A549 (cell line): ENCODE measurements around the gene BNC2. TPM values are rescaled to one million over a fixed set of nuclear protein-coding genes. Genes with fewer than 3 reads are reported as not detected.

ENCODE experiments used
- ATAC-seq, 2 experiments: fragments of 200-7000 bp in 1 of 2; fragments of >200 bp in 1 of 2; cut with Nextera tagmentation in 1 of 2; cut with Tn5 transposase in 1 of 2; 3 replicates each; pipeline versions ENCODE4 v1.8.0 to v1.9.1; 2018 to 2020; ENCODE audit warnings: mild to moderate bottlenecking in 1 of 2, moderate library complexity in 1 of 2
- CTCF ChIA-PET: fragments of 300-600 bp; sonication (Branson Sonifier 250); formaldehyde crosslinking; extraction: SDS; loops from one replicate; lab custom pipeline; 2021; ENCODE audit warnings: antibody characterized with exemption, inconsistent platforms; lab: Yijun Ruan, JAX
- POLR2A ChIA-PET: fragments of 350-600 bp; formaldehyde crosslinking; extraction: SDS; loops from one replicate; lab custom pipeline; 2021; ENCODE audit warnings: antibody characterized with exemption, inconsistent platforms; lab: Yijun Ruan, JAX
- DNase-seq, 2 experiments: peaks; one replicate each; pipeline versions ENCODE4 v3.0.0 to v3.0.0-alpha.2; 2011 to 2016; ENCODE audit warnings: low read depth in 1 of 2, low spot score in 1 of 2
- FAIRE-seq: peaks from 2 replicates; lab custom pipeline; 2011; peaks lifted over from hg19 to GRCh38; lab: Jason Lieb, UNC
- H3K27ac ChIP-seq, 2 experiments: fragments of >200 bp; sonication (Bioruptor Twin); formaldehyde crosslinking; 3 replicates each; pipeline ENCODE4 v1.5.1; 2016 to 2017
- H3K4me1 ChIP-seq: fragments of >200 bp; sonication (Bioruptor Twin); formaldehyde crosslinking; 3 replicates; pipeline ENCODE4 v1.6.1; 2016
- H3K4me2 ChIP-seq: fragments of >200 bp; sonication (Bioruptor Twin); formaldehyde crosslinking; 3 replicates; pipeline ENCODE4 v1.6.1; 2016
- H3K4me3 ChIP-seq: fragments of >200 bp; sonication (Bioruptor Twin); formaldehyde crosslinking; 3 replicates; pipeline ENCODE4 v1.5.1; 2016
- H3K9me3 ChIP-seq: fragments of >200 bp; sonication (Bioruptor Twin); formaldehyde crosslinking; 3 replicates; pipeline ENCODE4 v1.6.1; 2016
- BHLHE40 ChIP-seq: IDR thresholded peaks from 2 replicates; pipeline ENCODE4 v1.6.1; 2012; ENCODE audit warnings: low read depth, low read length, inconsistent platforms
- CEBPB ChIP-seq, 2 experiments: fragments of >200 bp in 1 of 2; sonication (Bioruptor Twin) in 1 of 2; formaldehyde crosslinking in 1 of 2; IDR thresholded peaks; 2 replicates each; pipeline ENCODE4 v1.6.1; 2012 to 2016
- EP300 ChIP-seq, 2 experiments: fragments of >200 bp; sonication (Bioruptor Twin); formaldehyde crosslinking; IDR thresholded peaks; 2 replicates in 1 of 2; 3 replicates in 1 of 2; pipeline ENCODE4 v1.6.1; 2016 to 2017
- ESRRA ChIP-seq: fragments of 150-350 bp; IDR thresholded peaks from 2 replicates; pipeline ENCODE4 v1.6.1; 2014; ENCODE audit warnings: mild to moderate bottlenecking, low read length, borderline replicate concordance
- FOSL2 ChIP-seq, 2 experiments: fragments of 450-650 bp in 1 of 2; fragments of >200 bp in 1 of 2; sonication (Bioruptor Twin) in 1 of 2; formaldehyde crosslinking; IDR thresholded peaks; 2 replicates each; pipeline versions ENCODE4 v1.5.0 to v1.6.1; 2016 to 2020; ENCODE audit warnings: mild to moderate bottlenecking in 1 of 2, moderate library complexity in 1 of 2
- FOXS1 ChIP-seq: fragments of 250-450 bp; sonication (Bioruptor Pico); IDR thresholded peaks from 2 replicates; pipeline ENCODE4 v1.5.0; 2020; ENCODE audit warnings: mild to moderate bottlenecking, moderate library complexity
- GATA3 ChIP-seq: IDR thresholded peaks from 2 replicates; pipeline ENCODE4 v1.6.1; 2012; ENCODE audit warnings: borderline replicate concordance
- HEYL ChIP-seq: fragments of 250-450 bp; sonication (Bioruptor Pico); IDR thresholded peaks from 2 replicates; pipeline ENCODE4 v1.8.0; 2021; ENCODE audit warnings: mild to moderate bottlenecking, moderate library complexity
- JUN ChIP-seq, 2 experiments: fragments of >200 bp; sonication (Bioruptor Twin); formaldehyde crosslinking; IDR thresholded peaks; 2 replicates in 1 of 2; 3 replicates in 1 of 2; pipeline ENCODE4 v1.6.1; 2016 to 2017
- JUNB ChIP-seq: fragments of >200 bp; sonication (Bioruptor Twin); formaldehyde crosslinking; IDR thresholded peaks from 2 replicates; pipeline ENCODE4 v1.6.1; 2016
- MAZ ChIP-seq: fragments of 150-350 bp; IDR thresholded peaks from 2 replicates; pipeline ENCODE4 v1.6.1; 2014; ENCODE audit warnings: antibody characterized with exemption, low read depth, low read length, borderline replicate concordance
- NFE2L2 ChIP-seq: fragments of 150-350 bp; conservative IDR thresholded peaks from 2 replicates; pipeline ENCODE4 v1.6.1; 2014; ENCODE audit warnings: low read length
- POLR2A ChIP-seq: IDR thresholded peaks from 2 replicates; pipeline ENCODE4 v1.6.1; 2012; ENCODE audit warnings: mild to moderate bottlenecking, low read length
- POLR2AphosphoS2 ChIP-seq: conservative IDR thresholded peaks from 2 replicates; pipeline ENCODE4 v1.6.1; 2012; ENCODE audit warnings: low read length, improper control_type of control experiment, inconsistent platforms
- RNF2 ChIP-seq: fragments of 200-600 bp; sonication (generic); IDR thresholded peaks from 2 replicates; pipeline ENCODE4 v1.6.1; 2016; ENCODE audit warnings: low read depth, mild to moderate bottlenecking, antibody characterized with exemption, moderate library complexity, borderline replicate concordance
- SREBF2 ChIP-seq: fragments of 450-650 bp; IDR thresholded peaks from 2 replicates; pipeline ENCODE4 v1.6.1; 2014; ENCODE audit warnings: mild to moderate bottlenecking, moderate library complexity
- TFCP2L1 ChIP-seq: fragments of 250-450 bp; sonication (Bioruptor Pico); IDR thresholded peaks from 2 replicates; pipeline ENCODE4 v1.5.0; 2021; ENCODE audit warnings: mild to moderate bottlenecking
- WGBS: methylation state at CpG from one replicate; pipeline ENCODE4 v1.1.6; 2017; ENCODE audit errors: missing lambda C conversion rate; 5-methylcytosine and 5-hydroxymethylcytosine counted together
- polyA plus RNA-seq, 4 experiments: library from polyadenylated mRNA; depleted of rRNA in 3 of 4; stranded (reverse); fragments of >200 nt; fragmentation: RNase III in 1 of 4; extraction: RNeasy Plus Mini Kit Qiagen cat#74134 plus additional on column Dnase treatment in 1 of 4; gene quantifications; 2 replicates in 3 of 4; 3 replicates in 1 of 4; pipeline ENCODE4 v1.2.3, GENCODE V29; 2011 to 2017
- TF ChIP-seq, protein P1 (sequence below): fragments of 450-650 bp; IDR thresholded peaks from 2 replicates; pipeline ENCODE4 v1.6.1; 2014; ENCODE audit warnings: antibody characterized with exemption
- TF ChIP-seq, protein P2 (sequence below): IDR thresholded peaks from 2 replicates; pipeline ENCODE4 v1.6.1; 2012; ENCODE audit warnings: low read depth, borderline replicate concordance
- TF ChIP-seq, protein P3 (sequence below): fragments of 250-450 bp; sonication (Bioruptor Pico); IDR thresholded peaks from 2 replicates; pipeline ENCODE4 v1.5.0; 2021; ENCODE audit warnings: mild to moderate bottlenecking, moderate library complexity, borderline replicate concordance
- TF ChIP-seq, protein P4 (sequence below): fragments of >200 bp; sonication (Bioruptor Twin); formaldehyde crosslinking; IDR thresholded peaks from 3 replicates; pipeline ENCODE4 v1.5.1; 2016
- TF ChIP-seq, protein P5 (sequence below): IDR thresholded peaks from 2 replicates; pipeline ENCODE4 v1.6.1; 2012
- TF ChIP-seq, protein P6 (sequence below): fragments of 200-600 bp; sonication (generic); IDR thresholded peaks from 2 replicates; pipeline ENCODE4 v1.6.1; 2016; ENCODE audit warnings: antibody characterized with exemption, mild to moderate bottlenecking, moderate library complexity

BNC2 gene
- polyA plus RNA-seq, 2 of the 4 experiments (the other 2 are of a cell fraction): 6.2 to 7.5 TPM

DNA sequence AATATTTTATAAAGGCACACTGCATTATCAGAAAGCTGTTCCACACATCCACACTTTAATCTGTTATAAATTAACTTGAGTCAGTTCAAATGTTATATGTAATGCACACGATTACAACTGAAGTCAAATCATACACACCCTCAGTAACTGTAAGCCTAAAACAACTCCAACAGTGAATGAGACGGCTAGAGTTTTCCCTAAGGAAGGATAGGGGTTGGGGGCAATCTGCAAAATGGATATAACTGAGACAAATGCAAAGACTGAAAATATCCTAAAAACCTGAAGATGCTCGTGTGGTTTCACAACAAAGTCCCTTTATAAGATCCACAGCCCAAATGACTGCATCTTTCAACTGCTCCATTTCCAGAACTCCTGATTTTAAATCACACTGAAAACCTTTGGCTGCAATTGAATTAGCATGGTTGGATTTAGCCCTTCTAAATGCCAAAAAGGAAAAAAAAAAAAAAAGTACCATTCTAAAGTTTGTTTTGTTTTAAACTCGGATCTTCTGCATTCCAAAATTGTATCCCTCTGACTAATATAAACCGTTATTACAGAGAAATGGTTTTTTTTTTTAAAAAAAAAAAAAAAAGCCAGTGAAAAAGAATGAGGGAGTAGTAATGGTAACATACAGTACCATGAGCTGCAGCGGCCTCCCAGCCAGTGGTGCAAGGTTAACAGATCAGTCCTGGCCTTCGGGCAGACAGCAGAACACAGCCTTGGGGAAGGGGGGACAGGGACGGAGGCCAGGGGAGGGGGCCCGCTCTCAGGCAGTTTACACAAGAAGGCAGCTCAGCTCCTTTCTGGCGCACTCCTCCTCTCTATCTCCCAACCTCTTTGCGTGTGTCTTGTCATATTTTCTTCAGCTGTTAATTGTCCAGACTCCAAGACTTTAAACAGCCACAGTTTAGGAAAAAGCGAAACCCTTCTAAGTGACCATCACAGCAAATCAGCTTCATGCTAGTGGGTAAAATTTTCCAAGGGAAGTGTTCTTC, 166.1 kb downstream of the BNC2 start:
- WGBS: 1% methylated on average over 12 of the region's 12 CpGs
- DNase-seq: peak in 1 of 2 experiments; percentile 43
- peak; percentile 81 for FAIRE-seq
- H3K4me2 ChIP-seq: peak overlapping the region; percentile 90
- ChIA-PET POLR2A (interaction anchor here (0.6 to 2.1 kb wide), 8 partner anchors 9 to 1251 kb away, joined by 3 to 17 read pairs (median 9); no protein-coding TSS in a partner anchor), CTCF (interaction anchor here (0.7 to 1.1 kb wide), 2 partner anchors 21 to 22 kb away, joined by 3 to 4 read pairs; no protein-coding TSS in a partner anchor)
- peak overlapping the region; percentile 44 for H3K4me3 ChIP-seq
- peak overlapping the region; percentile 96 for H3K27ac ChIP-seq
- TF ChIP-seq JUN (IDR thresholded peaks at IDR 0.05) (no peak; a peak in 1 of 5 replicates), RNF2 (no peak), POLR2A (no peak), POLR2AphosphoS2 (no peak), NFE2L2 (no peak), ESRRA (no peak), SREBF2 (no peak), FOXS1 (CRISPR knock-in tag) (no peak)
- TF ChIP-seq, protein P1, sequence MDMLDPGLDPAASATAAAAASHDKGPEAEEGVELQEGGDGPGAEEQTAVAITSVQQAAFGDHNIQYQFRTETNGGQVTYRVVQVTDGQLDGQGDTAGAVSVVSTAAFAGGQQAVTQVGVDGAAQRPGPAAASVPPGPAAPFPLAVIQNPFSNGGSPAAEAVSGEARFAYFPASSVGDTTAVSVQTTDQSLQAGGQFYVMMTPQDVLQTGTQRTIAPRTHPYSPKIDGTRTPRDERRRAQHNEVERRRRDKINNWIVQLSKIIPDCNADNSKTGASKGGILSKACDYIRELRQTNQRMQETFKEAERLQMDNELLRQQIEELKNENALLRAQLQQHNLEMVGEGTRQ: no peak
- TF ChIP-seq, protein P2, sequence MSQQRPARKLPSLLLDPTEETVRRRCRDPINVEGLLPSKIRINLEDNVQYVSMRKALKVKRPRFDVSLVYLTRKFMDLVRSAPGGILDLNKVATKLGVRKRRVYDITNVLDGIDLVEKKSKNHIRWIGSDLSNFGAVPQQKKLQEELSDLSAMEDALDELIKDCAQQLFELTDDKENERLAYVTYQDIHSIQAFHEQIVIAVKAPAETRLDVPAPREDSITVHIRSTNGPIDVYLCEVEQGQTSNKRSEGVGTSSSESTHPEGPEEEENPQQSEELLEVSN: no peak
- TF ChIP-seq, all 56 proteins: peak for 0
- peaks cover 66% of the 10 kb centered on the region for H3K4me1 ChIP-seq
- no peaks in the 10 kb centered on the region for H3K9me3 ChIP-seq
- ATAC-seq: peak; percentile 85 to 86

DNA sequence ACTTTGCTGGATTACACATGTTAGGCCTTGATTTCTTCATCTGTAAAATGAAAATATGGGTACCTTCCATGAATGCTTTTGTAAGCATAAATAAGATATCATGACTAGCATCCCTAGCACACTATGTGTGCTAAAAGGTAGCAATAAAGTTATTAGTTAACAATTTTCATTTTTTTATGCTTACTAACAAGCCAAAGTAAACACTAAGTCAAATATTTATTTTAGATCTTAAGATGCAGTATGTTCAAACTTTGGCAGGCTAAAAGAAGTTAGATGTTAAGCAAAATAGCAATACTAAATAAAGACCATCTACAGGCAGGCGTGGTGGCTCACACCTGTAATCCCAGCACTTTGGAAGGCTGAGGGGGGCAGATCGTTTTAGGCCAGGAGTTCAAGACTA, 169.1 kb downstream of the BNC2 start:
- DNase-seq (peak in 1 of 2 experiments; percentile 43), ATAC-seq (no peak), FAIRE-seq (no peak)
- no peaks in the 10 kb centered on the region for H3K9me3 ChIP-seq
- H3K4me1 ChIP-seq: peaks cover 55% of the 10 kb centered on the region
- ChIA-PET POLR2A (no interaction called here), CTCF (interaction anchor here (0.6 kb wide), 2 partner anchors 30 to 82 kb away, joined by 3 to 4 read pairs; no protein-coding TSS in a partner anchor)
- WGBS: 9% methylated on average over 2 of the region's 2 CpGs
- peak overlapping the region; percentile 88 to 96 for H3K27ac ChIP-seq
- H3K4me2 ChIP-seq: peak overlapping the region; percentile 90
- no peak overlapping the region for H3K4me3 ChIP-seq
- TF ChIP-seq CEBPB (IDR thresholded peaks at IDR 0.05) (peak in 1 of 2 experiments; percentile 43; a peak in 2 of 4 replicates), TFCP2L1 (no peak), FOXS1 (CRISPR knock-in tag) (peak; percentile 87; the same call in 1 of the 2 replicates), FOSL2 (IDR thresholded peaks at IDR 0.05) (peak; percentile 14; the same call in 1 of the 2 replicates), FOSL2 (CRISPR knock-in tag; IDR thresholded peaks at IDR 0.05) (peak; percentile 39; the same call in 1 of the 2 replicates), HEYL (CRISPR knock-in tag) (no peak), JUNB (peak; percentile 48; the same call in 1 of the 2 replicates), EP300 (IDR thresholded peaks at IDR 0.05) (peak in 1 of 2 experiments; percentile 39; a peak in 1 of 5 replicates), BHLHE40 (no peak), GATA3 (peak; percentile 93), JUN (IDR thresholded peaks at IDR 0.05) (no peak), MAZ (no peak)
- TF ChIP-seq, protein P3, sequence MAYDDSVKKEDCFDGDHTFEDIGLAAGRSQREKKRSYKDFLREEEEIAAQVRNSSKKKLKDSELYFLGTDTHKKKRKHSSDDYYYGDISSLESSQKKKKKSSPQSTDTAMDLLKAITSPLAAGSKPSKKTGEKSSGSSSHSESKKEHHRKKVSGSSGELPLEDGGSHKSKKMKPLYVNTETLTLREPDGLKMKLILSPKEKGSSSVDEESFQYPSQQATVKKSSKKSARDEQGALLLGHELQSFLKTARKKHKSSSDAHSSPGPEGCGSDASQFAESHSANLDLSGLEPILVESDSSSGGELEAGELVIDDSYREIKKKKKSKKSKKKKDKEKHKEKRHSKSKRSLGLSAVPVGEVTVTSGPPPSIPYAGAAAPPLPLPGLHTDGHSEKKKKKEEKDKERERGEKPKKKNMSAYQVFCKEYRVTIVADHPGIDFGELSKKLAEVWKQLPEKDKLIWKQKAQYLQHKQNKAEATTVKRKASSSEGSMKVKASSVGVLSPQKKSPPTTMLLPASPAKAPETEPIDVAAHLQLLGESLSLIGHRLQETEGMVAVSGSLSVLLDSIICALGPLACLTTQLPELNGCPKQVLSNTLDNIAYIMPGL (CRISPR knock-in tag): no peak
- TF ChIP-seq, protein P4, sequence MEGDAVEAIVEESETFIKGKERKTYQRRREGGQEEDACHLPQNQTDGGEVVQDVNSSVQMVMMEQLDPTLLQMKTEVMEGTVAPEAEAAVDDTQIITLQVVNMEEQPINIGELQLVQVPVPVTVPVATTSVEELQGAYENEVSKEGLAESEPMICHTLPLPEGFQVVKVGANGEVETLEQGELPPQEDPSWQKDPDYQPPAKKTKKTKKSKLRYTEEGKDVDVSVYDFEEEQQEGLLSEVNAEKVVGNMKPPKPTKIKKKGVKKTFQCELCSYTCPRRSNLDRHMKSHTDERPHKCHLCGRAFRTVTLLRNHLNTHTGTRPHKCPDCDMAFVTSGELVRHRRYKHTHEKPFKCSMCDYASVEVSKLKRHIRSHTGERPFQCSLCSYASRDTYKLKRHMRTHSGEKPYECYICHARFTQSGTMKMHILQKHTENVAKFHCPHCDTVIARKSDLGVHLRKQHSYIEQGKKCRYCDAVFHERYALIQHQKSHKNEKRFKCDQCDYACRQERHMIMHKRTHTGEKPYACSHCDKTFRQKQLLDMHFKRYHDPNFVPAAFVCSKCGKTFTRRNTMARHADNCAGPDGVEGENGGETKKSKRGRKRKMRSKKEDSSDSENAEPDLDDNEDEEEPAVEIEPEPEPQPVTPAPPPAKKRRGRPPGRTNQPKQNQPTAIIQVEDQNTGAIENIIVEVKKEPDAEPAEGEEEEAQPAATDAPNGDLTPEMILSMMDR: no peak
- TF ChIP-seq, protein P5, sequence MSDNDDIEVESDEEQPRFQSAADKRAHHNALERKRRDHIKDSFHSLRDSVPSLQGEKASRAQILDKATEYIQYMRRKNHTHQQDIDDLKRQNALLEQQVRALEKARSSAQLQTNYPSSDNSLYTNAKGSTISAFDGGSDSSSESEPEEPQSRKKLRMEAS: peak; percentile 38; the same call in 1 of the 2 replicates
- TF ChIP-seq, protein P6, sequence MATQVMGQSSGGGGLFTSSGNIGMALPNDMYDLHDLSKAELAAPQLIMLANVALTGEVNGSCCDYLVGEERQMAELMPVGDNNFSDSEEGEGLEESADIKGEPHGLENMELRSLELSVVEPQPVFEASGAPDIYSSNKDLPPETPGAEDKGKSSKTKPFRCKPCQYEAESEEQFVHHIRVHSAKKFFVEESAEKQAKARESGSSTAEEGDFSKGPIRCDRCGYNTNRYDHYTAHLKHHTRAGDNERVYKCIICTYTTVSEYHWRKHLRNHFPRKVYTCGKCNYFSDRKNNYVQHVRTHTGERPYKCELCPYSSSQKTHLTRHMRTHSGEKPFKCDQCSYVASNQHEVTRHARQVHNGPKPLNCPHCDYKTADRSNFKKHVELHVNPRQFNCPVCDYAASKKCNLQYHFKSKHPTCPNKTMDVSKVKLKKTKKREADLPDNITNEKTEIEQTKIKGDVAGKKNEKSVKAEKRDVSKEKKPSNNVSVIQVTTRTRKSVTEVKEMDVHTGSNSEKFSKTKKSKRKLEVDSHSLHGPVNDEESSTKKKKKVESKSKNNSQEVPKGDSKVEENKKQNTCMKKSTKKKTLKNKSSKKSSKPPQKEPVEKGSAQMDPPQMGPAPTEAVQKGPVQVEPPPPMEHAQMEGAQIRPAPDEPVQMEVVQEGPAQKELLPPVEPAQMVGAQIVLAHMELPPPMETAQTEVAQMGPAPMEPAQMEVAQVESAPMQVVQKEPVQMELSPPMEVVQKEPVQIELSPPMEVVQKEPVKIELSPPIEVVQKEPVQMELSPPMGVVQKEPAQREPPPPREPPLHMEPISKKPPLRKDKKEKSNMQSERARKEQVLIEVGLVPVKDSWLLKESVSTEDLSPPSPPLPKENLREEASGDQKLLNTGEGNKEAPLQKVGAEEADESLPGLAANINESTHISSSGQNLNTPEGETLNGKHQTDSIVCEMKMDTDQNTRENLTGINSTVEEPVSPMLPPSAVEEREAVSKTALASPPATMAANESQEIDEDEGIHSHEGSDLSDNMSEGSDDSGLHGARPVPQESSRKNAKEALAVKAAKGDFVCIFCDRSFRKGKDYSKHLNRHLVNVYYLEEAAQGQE: no peak
